ENCODE results near the gene ADORA1.

The ADORA1 gene

GRCh38 chr1:203176273-203177035 lies 48.9 kb downstream of the ADORA1 start:
- TF ChIP-seq, protein P1, sequence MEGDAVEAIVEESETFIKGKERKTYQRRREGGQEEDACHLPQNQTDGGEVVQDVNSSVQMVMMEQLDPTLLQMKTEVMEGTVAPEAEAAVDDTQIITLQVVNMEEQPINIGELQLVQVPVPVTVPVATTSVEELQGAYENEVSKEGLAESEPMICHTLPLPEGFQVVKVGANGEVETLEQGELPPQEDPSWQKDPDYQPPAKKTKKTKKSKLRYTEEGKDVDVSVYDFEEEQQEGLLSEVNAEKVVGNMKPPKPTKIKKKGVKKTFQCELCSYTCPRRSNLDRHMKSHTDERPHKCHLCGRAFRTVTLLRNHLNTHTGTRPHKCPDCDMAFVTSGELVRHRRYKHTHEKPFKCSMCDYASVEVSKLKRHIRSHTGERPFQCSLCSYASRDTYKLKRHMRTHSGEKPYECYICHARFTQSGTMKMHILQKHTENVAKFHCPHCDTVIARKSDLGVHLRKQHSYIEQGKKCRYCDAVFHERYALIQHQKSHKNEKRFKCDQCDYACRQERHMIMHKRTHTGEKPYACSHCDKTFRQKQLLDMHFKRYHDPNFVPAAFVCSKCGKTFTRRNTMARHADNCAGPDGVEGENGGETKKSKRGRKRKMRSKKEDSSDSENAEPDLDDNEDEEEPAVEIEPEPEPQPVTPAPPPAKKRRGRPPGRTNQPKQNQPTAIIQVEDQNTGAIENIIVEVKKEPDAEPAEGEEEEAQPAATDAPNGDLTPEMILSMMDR (IDR thresholded peaks at IDR 0.05; ENCODE audit: extremely low read depth, insufficient read depth, missing control alignments) = no peak
- in situ Hi-C loops (cut with MboI; ENCODE audit: low pct_unique_long_range_greater_than_20kb, low sequenced_read_pairs, unreplicated experiment) = no loop called here
- DNase-seq (ENCODE audit: low spot score) = no peak

GRCh38 chr1:203177036-203177405 lies 49.5 kb downstream of the ADORA1 start:
- no peak for DNase-seq (ENCODE audit: low spot score)
- TF ChIP-seq, protein P1 (IDR thresholded peaks at IDR 0.05; ENCODE audit: extremely low read depth, insufficient read depth, missing control alignments) = no peak
- in situ Hi-C loops (cut with MboI; ENCODE audit: low pct_unique_long_range_greater_than_20kb, low sequenced_read_pairs, unreplicated experiment) = no loop called here

- DNase-seq (ENCODE audit: low spot score) = no peak
- TF ChIP-seq, protein P1 (IDR thresholded peaks at IDR 0.05; ENCODE audit: extremely low read depth, insufficient read depth, missing control alignments) = no peak
- in situ Hi-C loops (cut with MboI; ENCODE audit: low pct_unique_long_range_greater_than_20kb, low sequenced_read_pairs, unreplicated experiment) = no loop called here
Observed at GRCh38 chr1:203177470-203178039, 50.0 kb downstream of the ADORA1 start.

- TF ChIP-seq, protein P1 (IDR thresholded peaks at IDR 0.05; ENCODE audit: extremely low read depth, insufficient read depth, missing control alignments) = no peak
- in situ Hi-C loops (cut with MboI; ENCODE audit: low pct_unique_long_range_greater_than_20kb, low sequenced_read_pairs, unreplicated experiment) = no loop called here
- no peak for DNase-seq (ENCODE audit: low spot score)
Observed at GRCh38 chr1:203178083-203178482, 50.6 kb downstream of the ADORA1 start.

- in situ Hi-C loops (cut with MboI; ENCODE audit: low pct_unique_long_range_greater_than_20kb, low sequenced_read_pairs, unreplicated experiment) = no loop called here
- TF ChIP-seq, protein P1 (IDR thresholded peaks at IDR 0.05; ENCODE audit: extremely low read depth, insufficient read depth, missing control alignments) = no peak
Observed at GRCh38 chr1:203178821-203179666, 51.5 kb downstream of the ADORA1 start.

DNA sequence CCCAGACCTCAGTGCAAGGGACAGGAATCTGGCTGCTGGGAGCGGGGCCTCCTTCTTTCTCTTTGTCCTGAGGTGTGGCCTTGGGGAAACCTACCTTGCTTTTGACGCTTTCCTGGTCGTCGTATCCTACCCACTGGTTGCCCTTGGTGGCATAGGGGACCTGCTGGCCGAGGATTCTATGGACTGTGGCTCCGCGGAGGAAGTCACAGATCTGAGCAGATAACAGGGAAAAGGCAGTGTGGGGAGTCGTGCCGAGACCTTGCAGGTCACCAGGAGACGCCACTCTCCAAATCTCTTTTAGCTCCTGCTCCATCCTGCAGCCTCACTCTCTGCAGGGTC lies 52.1 kb downstream of the ADORA1 start:
- in situ Hi-C loops (cut with MboI; ENCODE audit: low pct_unique_long_range_greater_than_20kb, low sequenced_read_pairs, unreplicated experiment) = no loop called here

More at GRCh38 chr1:203178821-203179666, 51.5 kb downstream of the ADORA1 start:
- DNase-seq (ENCODE audit: low spot score) = no peak

More for the DNA sequence above, 52.1 kb downstream of the ADORA1 start:
- TF ChIP-seq, protein P1 (IDR thresholded peaks at IDR 0.05; ENCODE audit: extremely low read depth, insufficient read depth, missing control alignments) = no peak
- no peak for DNase-seq (ENCODE audit: low spot score)

All from GM13977 (cell line).